ENCODE data around the gene SPRR4. TPM values are rescaled to one million over a fixed set of nuclear protein-coding genes. Genes with fewer than 3 reads are reported as not detected.

SPRR4 gene
- total and polyA plus RNA-seq, 9 of the 15 experiments (the other 6 are each of a cell fraction or from before 2014, with no cell fraction given) = not detected

- H2AFZ ChIP-seq (ENCODE audit: low read depth, low read length) = no peak overlapping the region
- H3K9ac ChIP-seq (ENCODE audit: insufficient read depth in 1 of 2, low read depth in 2 of 2, low read length in 2 of 2) = no peak overlapping the region
- DNase-seq (ENCODE audit: extremely low read depth in 1 of 4, low spot score in 3 of 4) (no peak), FAIRE-seq (no peak), ATAC-seq (no peak)
- no peaks in the 10 kb centered on the region for H3K9me1 ChIP-seq (ENCODE audit: control insufficient read depth, insufficient read depth, low read length)
- H3K9me3 ChIP-seq (replicated peaks; ENCODE audit: control insufficient read depth, insufficient read depth, low read depth, low read length) = no peaks in the 10 kb centered on the region
- BruUV-seq (replicated peaks) = no TSS peak
- no peak overlapping the region for H3K4me2 ChIP-seq (ENCODE audit: insufficient read depth, low read length)
- H4K20me1 ChIP-seq (replicated peaks; ENCODE audit: control insufficient read depth, insufficient read depth, low read length) = no peaks in the 10 kb centered on the region
- intact Hi-C loops (cut with micrococcal nuclease) (no loop called here), in situ Hi-C loops (cut with MboI) (no loop called here)
- 0% methylated on average over 1 of the region's 1 CpG for WGBS (ENCODE audit: insufficient coverage, low coverage, missing lambda C conversion rate)
- no peaks in the 10 kb centered on the region for H3K79me2 ChIP-seq (ENCODE audit: control insufficient read depth, insufficient read depth, low read length)
- no peak overlapping the region for H3K27ac ChIP-seq (ENCODE audit: extremely low read depth, low read depth, low read length)
- no peaks in the 10 kb centered on the region for H3K4me1 ChIP-seq (replicated peaks in 1 of 2; ENCODE audit: control insufficient read depth in 2 of 2, insufficient read depth in 2 of 2, low read length in 2 of 2)
- no peak for TF ChIP-seq PHF8 (IDR thresholded peaks at IDR 0.05; ENCODE audit: borderline replicate concordance, low read length)
- no peak for TF ChIP-seq ELK3 (CRISPR knock-in tag; IDR thresholded peaks at IDR 0.05)
- no peak for TF ChIP-seq PYGO2 (tag; IDR thresholded peaks at IDR 0.05)
- no peak for TF ChIP-seq ZNF778 (CRISPR knock-in tag; IDR thresholded peaks at IDR 0.05)
- no peak for TF ChIP-seq KLF6 (CRISPR knock-in tag; IDR thresholded peaks at IDR 0.05; ENCODE audit: borderline replicate concordance)
- no peak for TF ChIP-seq ARID3B (CRISPR knock-in tag; IDR thresholded peaks at IDR 0.05; ENCODE audit: borderline replicate concordance)
- no peak for TF ChIP-seq FOXJ3 (CRISPR knock-in tag; IDR thresholded peaks at IDR 0.05)
- TF ChIP-seq PTRF (tag; IDR thresholded peaks at IDR 0.05) = no peak
- no peak for TF ChIP-seq CLOCK (CRISPR knock-in tag; IDR thresholded peaks at IDR 0.05; ENCODE audit: borderline replicate concordance)
- TF ChIP-seq ELF1 (tag; IDR thresholded peaks at IDR 0.05) = no peak
- no peak for TF ChIP-seq ZNF589 (CRISPR knock-in tag; IDR thresholded peaks at IDR 0.05; ENCODE audit: low read depth)
- no peak for TF ChIP-seq PHB2 (IDR thresholded peaks at IDR 0.05; ENCODE audit: low read depth)
- TF ChIP-seq ZNF766 (CRISPR knock-in tag; conservative IDR thresholded peaks at IDR 0.05) = no peak
- H3K4me3 ChIP-seq = no peak overlapping the region
- ChIA-PET POLR2A (no interaction called here), CTCF (ENCODE audit: low intra/inter-chr PET ratio) (no interaction called here)
- H3K36me3 ChIP-seq (ENCODE audit: control insufficient read depth, insufficient read depth, low read length) = no peaks in the 10 kb centered on the region
- H3K27me3 ChIP-seq (ENCODE audit: control insufficient read depth in 2 of 2, insufficient read depth in 2 of 2, low read length in 2 of 2) = no peaks in the 10 kb centered on the region
These were observed 29.8 kb upstream of the SPRR4 start for GRCh38 chr1:152940614-152941013.
